Left cardiac atrium (tissue), 2 donors: ENCODE measurements around the gene HOGA1. TPM values are rescaled to one million over a fixed set of nuclear protein-coding genes. Genes with fewer than 3 reads are reported as not detected.

Source experiments
- total RNA-seq, 2 donors: library from RNA; stranded (reverse); fragmentation: NEBNext Ultra II Directional; extraction: Animal tissue kit (Norgen Biotek cat#: 25700); gene quantifications; one replicate each; pipeline ENCODE4 v1.2.1, GENCODE V29; 2021
- donor health status: DM: no; HTN: yes; CAD: no; lungs with severe emphysema.
- donor health status: DM: yes; HTN: yes; CAD: no.

HOGA1 gene
- total RNA-seq, 2 donors from 2014 or later = 7.7 to 13.2 TPM

Other genes starting within 250 kb of the HOGA1 start
- 1 to 10 TPM; 4.9 to 7.6 TPM for gene FRAT2, start 249.7 kb upstream of the HOGA1 start, total RNA-seq
- 10 to 100 TPM in 1 of 2 donors, 1 to 10 TPM in 1; 7.6 to 27.2 TPM for gene RRP12, start 183.0 kb upstream of the HOGA1 start, total RNA-seq
- gene PGAM1, start 158.2 kb upstream of the HOGA1 start, total RNA-seq = 100 to 1,000 TPM; 258 to 344 TPM
- gene EXOSC1, start 138.4 kb upstream of the HOGA1 start, total RNA-seq = 10 to 100 TPM; 16.6 to 18.6 TPM
- gene ZDHHC16, start 138.2 kb upstream of the HOGA1 start, total RNA-seq = 10 to 100 TPM; 26.2 to 26.5 TPM
- gene MMS19, start 86.0 kb upstream of the HOGA1 start, total RNA-seq = 10 to 100 TPM; 31.9 to 34.0 TPM
- gene UBTD1, start 85.5 kb upstream of the HOGA1 start, total RNA-seq = 10 to 100 TPM; 22.6 to 23.7 TPM
- gene ANKRD2, start 11.6 kb upstream of the HOGA1 start, total RNA-seq = 10 to 100 TPM; 11.8 to 54.6 TPM
- under 1 TPM in 1 of 2 donors, not detected in 1; 0.35 TPM for gene C10orf62, start 5.3 kb downstream of the HOGA1 start, total RNA-seq
- gene MORN4, start 49.1 kb downstream of the HOGA1 start, total RNA-seq = 1 to 10 TPM; 7.0 to 8.3 TPM
- gene PI4K2A, start 56.3 kb downstream of the HOGA1 start, total RNA-seq = 10 to 100 TPM; 11.2 to 12.1 TPM
- gene AVPI1, start 102.9 kb downstream of the HOGA1 start, total RNA-seq = 10 to 100 TPM; 13.2 to 16.3 TPM
- 10 to 100 TPM; 16.3 to 17.4 TPM for gene MARVELD1, start 129.3 kb downstream of the HOGA1 start, total RNA-seq
- gene ZFYVE27, start 152.7 kb downstream of the HOGA1 start, total RNA-seq = 10 to 100 TPM; 15.7 to 19.5 TPM
- gene SFRP5, start 187.6 kb downstream of the HOGA1 start, total RNA-seq = 10 to 100 TPM; 38.9 to 83.6 TPM